Measurements from ENCODE around the gene LYZL4. TPM values are rescaled to one million over a fixed set of nuclear protein-coding genes. Genes with fewer than 3 reads are reported as not detected.

Gene LYZL4
- total and polyA plus RNA-seq, 2 of the 13 experiments (the other 11 are each of a cell fraction or from before 2014, with no cell fraction given) = not detected

DNA sequence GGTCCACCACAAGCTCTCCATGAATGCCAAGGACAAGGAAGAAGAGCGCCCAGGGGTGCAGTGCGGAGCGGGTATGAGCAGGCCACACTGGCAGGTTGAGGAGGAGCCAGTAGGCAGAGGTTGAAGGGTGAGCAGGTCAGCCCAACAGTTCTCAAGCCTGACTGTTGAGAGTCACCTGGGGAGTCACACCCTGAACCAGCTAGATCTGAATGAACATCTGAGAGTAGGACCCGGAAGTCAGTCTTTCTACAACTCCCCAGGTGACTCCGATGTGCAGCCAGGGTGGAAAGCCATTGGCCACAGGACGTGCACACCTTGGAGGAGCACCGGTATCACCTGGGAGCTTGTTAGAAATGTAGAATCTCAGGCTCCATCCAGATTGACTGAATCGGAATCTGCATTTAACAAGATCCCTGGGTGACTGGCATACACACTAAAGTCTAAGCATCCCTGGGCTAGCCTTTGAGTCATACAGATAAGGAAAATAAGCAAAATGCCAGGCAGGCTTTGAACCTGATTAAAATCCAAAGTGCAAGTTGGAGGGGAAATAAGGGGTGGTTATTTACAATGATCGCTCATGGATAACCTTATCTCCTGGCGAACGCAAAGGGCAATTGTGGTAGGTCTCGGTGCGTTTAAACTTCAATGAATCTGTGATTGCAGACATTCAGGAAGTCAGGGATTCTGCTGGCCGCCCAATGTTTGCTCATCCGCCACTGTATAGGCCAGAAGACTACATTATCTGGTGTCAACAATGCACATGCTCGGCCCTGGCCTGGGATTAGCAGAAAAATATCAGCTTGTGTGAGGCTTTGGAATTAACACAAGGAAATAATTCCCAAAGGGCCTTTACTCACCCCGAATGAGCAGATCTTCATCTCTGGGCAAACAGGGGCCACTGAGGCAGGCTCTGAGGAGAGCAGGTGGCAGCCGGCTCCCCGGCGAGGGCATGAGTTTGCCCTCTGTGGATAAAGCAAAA lies 11.7 kb upstream of the LYZL4 start (continued):
- TF ChIP-seq, protein P1, sequence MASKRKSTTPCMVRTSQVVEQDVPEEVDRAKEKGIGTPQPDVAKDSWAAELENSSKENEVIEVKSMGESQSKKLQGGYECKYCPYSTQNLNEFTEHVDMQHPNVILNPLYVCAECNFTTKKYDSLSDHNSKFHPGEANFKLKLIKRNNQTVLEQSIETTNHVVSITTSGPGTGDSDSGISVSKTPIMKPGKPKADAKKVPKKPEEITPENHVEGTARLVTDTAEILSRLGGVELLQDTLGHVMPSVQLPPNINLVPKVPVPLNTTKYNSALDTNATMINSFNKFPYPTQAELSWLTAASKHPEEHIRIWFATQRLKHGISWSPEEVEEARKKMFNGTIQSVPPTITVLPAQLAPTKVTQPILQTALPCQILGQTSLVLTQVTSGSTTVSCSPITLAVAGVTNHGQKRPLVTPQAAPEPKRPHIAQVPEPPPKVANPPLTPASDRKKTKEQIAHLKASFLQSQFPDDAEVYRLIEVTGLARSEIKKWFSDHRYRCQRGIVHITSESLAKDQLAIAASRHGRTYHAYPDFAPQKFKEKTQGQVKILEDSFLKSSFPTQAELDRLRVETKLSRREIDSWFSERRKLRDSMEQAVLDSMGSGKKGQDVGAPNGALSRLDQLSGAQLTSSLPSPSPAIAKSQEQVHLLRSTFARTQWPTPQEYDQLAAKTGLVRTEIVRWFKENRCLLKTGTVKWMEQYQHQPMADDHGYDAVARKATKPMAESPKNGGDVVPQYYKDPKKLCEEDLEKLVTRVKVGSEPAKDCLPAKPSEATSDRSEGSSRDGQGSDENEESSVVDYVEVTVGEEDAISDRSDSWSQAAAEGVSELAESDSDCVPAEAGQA (IDR thresholded peaks at IDR 0.05; ENCODE audit: low read depth) = peak; percentile 53; the same call in 1 of the 2 replicates
- TF ChIP-seq, protein P1 (CRISPR knock-in tag; IDR thresholded peaks at IDR 0.05; ENCODE audit: borderline replicate concordance) = no peak
- TF ChIP-seq CAMTA2 (CRISPR knock-in tag; IDR thresholded peaks at IDR 0.05; ENCODE audit: borderline replicate concordance) (no peak), ZFP36L1 (CRISPR knock-in tag; IDR thresholded peaks at IDR 0.05) (peak; percentile 20; the same call in 1 of the 2 replicates), ZMYM4 (CRISPR knock-in tag; IDR thresholded peaks at IDR 0.05) (peak; percentile 72), ZNF7 (CRISPR knock-in tag; IDR thresholded peaks at IDR 0.05) (no peak), GFI1 (CRISPR knock-in tag; IDR thresholded peaks at IDR 0.05; ENCODE audit: borderline replicate concordance) (peak; percentile 98), PAX8 (CRISPR knock-in tag; IDR thresholded peaks at IDR 0.05; ENCODE audit: borderline replicate concordance) (0 out of 2 replicates have a peak, but pooled peaks have one; percentile 16), PBX2 (CRISPR knock-in tag; IDR thresholded peaks at IDR 0.05) (peak; percentile 21; the same call in 1 of the 2 replicates), FOXC1 (CRISPR knock-in tag; IDR thresholded peaks at IDR 0.05; ENCODE audit: borderline replicate concordance) (no peak)
- TF ChIP-seq, protein P2, sequence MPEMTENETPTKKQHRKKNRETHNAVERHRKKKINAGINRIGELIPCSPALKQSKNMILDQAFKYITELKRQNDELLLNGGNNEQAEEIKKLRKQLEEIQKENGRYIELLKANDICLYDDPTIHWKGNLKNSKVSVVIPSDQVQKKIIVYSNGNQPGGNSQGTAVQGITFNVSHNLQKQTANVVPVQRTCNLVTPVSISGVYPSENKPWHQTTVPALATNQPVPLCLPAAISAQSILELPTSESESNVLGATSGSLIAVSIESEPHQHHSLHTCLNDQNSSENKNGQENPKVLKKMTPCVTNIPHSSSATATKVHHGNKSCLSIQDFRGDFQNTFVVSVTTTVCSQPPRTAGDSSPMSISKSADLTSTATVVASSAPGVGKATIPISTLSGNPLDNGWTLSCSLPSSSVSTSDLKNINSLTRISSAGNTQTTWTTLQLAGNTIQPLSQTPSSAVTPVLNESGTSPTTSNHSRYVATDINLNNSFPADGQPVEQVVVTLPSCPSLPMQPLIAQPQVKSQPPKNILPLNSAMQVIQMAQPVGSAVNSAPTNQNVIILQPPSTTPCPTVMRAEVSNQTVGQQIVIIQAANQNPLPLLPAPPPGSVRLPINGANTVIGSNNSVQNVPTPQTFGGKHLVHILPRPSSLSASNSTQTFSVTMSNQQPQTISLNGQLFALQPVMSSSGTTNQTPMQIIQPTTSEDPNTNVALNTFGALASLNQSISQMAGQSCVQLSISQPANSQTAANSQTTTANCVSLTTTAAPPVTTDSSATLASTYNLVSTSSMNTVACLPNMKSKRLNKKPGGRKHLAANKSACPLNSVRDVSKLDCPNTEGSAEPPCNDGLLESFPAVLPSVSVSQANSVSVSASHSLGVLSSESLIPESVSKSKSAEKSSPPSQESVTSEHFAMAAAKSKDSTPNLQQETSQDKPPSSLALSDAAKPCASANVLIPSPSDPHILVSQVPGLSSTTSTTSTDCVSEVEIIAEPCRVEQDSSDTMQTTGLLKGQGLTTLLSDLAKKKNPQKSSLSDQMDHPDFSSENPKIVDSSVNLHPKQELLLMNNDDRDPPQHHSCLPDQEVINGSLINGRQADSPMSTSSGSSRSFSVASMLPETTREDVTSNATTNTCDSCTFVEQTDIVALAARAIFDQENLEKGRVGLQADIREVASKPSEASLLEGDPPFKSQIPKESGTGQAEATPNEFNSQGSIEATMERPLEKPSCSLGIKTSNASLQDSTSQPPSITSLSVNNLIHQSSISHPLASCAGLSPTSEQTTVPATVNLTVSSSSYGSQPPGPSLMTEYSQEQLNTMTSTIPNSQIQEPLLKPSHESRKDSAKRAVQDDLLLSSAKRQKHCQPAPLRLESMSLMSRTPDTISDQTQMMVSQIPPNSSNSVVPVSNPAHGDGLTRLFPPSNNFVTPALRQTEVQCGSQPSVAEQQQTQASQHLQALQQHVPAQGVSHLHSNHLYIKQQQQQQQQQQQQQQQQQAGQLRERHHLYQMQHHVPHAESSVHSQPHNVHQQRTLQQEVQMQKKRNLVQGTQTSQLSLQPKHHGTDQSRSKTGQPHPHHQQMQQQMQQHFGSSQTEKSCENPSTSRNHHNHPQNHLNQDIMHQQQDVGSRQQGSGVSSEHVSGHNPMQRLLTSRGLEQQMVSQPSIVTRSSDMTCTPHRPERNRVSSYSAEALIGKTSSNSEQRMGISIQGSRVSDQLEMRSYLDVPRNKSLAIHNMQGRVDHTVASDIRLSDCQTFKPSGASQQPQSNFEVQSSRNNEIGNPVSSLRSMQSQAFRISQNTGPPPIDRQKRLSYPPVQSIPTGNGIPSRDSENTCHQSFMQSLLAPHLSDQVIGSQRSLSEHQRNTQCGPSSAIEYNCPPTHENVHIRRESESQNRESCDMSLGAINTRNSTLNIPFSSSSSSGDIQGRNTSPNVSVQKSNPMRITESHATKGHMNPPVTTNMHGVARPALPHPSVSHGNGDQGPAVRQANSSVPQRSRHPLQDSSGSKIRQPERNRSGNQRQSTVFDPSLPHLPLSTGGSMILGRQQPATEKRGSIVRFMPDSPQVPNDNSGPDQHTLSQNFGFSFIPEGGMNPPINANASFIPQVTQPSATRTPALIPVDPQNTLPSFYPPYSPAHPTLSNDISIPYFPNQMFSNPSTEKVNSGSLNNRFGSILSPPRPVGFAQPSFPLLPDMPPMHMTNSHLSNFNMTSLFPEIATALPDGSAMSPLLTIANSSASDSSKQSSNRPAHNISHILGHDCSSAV (CRISPR knock-in tag; IDR thresholded peaks at IDR 0.05; ENCODE audit: borderline replicate concordance) = no peak

Measured in HepG2 (cell line).